GM15510 (cell line): ENCODE results near the gene THBS3.

Experiments
- POLR2A ChIP-seq: IDR thresholded peaks from 3 replicates; pipeline ENCODE4 v1.6.1; 2011; ENCODE audit warnings: borderline replicate concordance; ENCODE audit not compliant: insufficient read length; ENCODE audit errors: extremely low read depth

Gene THBS3

GRCh38 chr1:155207806-155208540 is at the start of gene THBS3:
Gene THBS3, minus strand, starts transcription at chr1:155207897. Its CDS starts 21 bp downstream, at chr1:155207876.
- TF ChIP-seq POLR2A = no peak

GRCh38 chr1:155256058-155256852 is 48.6 kb upstream of the THBS3 start:
- TF ChIP-seq POLR2A = no peak

- peak; percentile 65 for TF ChIP-seq POLR2A
Measured at GRCh38 chr1:155255243-155256007, 47.7 kb upstream of the THBS3 start, which contains the start of gene ENTREP3. Gene ENTREP3, minus strand, starts transcription at chr1:155255483. Its CDS starts 606 bp downstream, at chr1:155254877.

- TF ChIP-seq POLR2A = no peak
Measured at GRCh38 chr1:155254714-155255242, 47.1 kb upstream of the THBS3 start.

GRCh38 chr1:155254228-155254713 is 46.6 kb upstream of the THBS3 start:
- no peak for TF ChIP-seq POLR2A

GRCh38 chr1:155253797-155254196 is 46.1 kb upstream of the THBS3 start:
- no peak for TF ChIP-seq POLR2A

GRCh38 chr1:155253208-155253607 is 45.5 kb upstream of the THBS3 start:
- TF ChIP-seq POLR2A = no peak

GRCh38 chr1:155251566-155251965 is 43.9 kb upstream of the THBS3 start:
- TF ChIP-seq POLR2A = no peak

GRCh38 chr1:155250633-155251449 is 43.1 kb upstream of the THBS3 start:
- TF ChIP-seq POLR2A = peak; percentile 28

- no peak for TF ChIP-seq POLR2A
Measured at GRCh38 chr1:155250246-155250632, 42.5 kb upstream of the THBS3 start.

GRCh38 chr1:155247667-155248553 is 40.2 kb upstream of the THBS3 start:
- no peak for TF ChIP-seq POLR2A

GRCh38 chr1:155245163-155245524 is 37.4 kb upstream of the THBS3 start:
- TF ChIP-seq POLR2A = no peak
